Skeletal muscle cell (primary cell): ENCODE data around the gene ST3GAL6.

Experiments
- DNase-seq: peaks from one replicate; pipeline ENCODE4 v3.0.0-alpha.2; 2010; ENCODE audit warnings: low read depth
- H3K4me3 ChIP-seq: 2 replicates; pipeline ENCODE4 v1.5.1; 2011; ENCODE audit warnings: low read depth, mild to moderate bottlenecking, control low read depth, low read length, moderate library complexity

The ST3GAL6 gene

DNA sequence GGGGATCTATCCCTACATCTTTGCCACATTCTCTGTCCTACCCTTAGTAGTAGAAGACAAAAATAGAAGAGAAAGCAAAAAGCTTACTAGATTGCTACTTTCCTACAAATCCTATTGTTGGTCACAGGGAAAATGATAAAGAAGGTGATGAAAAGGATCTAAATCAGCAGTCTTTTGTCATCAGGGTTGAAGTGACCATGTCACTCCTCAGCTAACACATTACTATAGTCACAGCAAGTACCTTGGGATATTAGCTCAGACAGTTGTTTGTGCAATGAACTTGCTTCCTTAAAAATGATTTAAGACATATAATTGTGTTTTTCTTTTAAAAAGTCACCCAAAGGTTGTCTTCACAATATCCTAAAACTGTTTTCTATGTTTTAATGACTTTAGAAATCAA lies 6.3 kb downstream of the ST3GAL6 start:
- no peak overlapping the region for H3K4me3 ChIP-seq
- no peak for DNase-seq

- no peak overlapping the region for H3K4me3 ChIP-seq
- DNase-seq = no peak
These were observed 7.3 kb downstream of the ST3GAL6 start for GRCh38 chr3:98770261-98771039.

- no peak for DNase-seq
These were observed 8.9 kb downstream of the ST3GAL6 start for GRCh38 chr3:98772022-98772421.

DNA sequence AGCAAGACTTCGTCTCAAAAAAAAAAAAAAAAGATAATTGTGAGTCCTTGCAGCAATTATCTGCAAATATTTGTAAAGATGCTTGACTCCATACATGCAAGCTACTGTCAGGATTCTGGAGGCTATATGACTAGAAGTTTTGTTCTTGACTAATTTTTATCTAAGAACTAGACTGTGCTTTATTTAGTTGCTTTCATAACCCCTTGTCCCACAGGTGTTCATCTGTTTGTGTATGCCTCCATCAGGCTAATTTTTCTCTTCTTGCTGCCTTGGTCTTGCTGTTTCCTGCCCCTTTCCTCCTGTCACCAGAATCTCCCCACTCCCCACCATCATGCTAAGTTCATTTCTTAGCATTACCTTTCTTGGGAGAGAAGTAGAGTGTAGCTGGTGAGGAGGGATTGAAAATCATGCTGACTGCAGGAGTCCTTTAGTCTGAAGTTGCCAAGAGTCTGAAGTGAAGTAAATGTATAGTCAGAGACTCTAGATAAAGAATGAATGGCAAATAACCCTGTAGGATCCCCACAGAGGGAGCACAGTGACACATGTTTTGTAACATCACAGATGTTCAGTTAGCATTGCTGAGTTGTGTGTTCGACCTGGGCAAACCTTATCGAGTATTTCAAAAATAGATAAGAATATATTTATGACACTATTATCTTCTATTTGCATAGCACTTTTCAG lies 12.5 kb downstream of the ST3GAL6 start:
- DNase-seq = no peak
- H3K4me3 ChIP-seq = no peak overlapping the region

More at GRCh38 chr3:98772022-98772421, 8.9 kb downstream of the ST3GAL6 start:
- no peak overlapping the region for H3K4me3 ChIP-seq

DNA sequence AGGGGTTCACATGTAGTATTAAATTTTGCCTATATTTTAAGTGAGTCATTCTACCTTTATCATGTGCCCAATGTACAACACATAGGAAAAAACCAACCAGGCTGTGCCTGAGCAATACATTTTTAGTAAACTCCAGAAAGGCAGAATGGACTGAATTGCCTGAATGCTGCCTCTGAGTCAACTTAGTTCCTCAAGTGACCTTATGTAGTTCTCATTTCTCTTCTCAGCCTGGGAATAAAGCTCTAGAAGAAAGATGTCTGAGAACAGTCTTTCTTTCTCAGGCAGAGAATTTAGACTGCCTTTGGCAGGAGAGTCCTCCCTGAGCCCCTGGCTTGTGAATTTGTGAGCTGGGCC lies 13.0 kb downstream of the ST3GAL6 start:
- no peak for DNase-seq
- H3K4me3 ChIP-seq = no peak overlapping the region

- H3K4me3 ChIP-seq = no peak overlapping the region
- no peak for DNase-seq
These were observed 14.1 kb downstream of the ST3GAL6 start for GRCh38 chr3:98777286-98777685.

- no peak overlapping the region for H3K4me3 ChIP-seq
- DNase-seq = peak; percentile 69
These were observed 14.7 kb downstream of the ST3GAL6 start for GRCh38 chr3:98777801-98778220.

DNA sequence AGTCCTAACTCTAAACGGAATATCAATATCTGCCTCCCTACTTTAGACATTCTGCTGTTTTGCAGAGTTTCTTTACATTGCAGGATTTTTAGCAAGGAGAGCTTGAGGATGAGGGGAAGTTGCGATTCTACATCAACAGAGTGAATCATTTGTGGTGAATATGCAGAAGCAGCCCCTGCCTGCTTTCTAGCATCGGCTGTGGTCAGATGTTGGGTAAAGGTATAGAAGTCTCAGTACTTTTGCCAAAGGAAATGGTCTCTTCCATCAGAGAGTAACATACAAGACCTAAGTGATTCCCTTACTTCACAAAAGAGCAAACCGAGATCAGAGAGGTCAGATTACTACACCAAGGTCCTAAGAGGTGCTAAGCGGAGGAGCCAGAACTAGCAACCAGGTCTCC lies 15.2 kb downstream of the ST3GAL6 start:
- DNase-seq = peak; percentile 57
- no peak overlapping the region for H3K4me3 ChIP-seq

GRCh38 chr3:98778852-98779413 lies 15.8 kb downstream of the ST3GAL6 start:
- H3K4me3 ChIP-seq = no peak overlapping the region

DNA sequence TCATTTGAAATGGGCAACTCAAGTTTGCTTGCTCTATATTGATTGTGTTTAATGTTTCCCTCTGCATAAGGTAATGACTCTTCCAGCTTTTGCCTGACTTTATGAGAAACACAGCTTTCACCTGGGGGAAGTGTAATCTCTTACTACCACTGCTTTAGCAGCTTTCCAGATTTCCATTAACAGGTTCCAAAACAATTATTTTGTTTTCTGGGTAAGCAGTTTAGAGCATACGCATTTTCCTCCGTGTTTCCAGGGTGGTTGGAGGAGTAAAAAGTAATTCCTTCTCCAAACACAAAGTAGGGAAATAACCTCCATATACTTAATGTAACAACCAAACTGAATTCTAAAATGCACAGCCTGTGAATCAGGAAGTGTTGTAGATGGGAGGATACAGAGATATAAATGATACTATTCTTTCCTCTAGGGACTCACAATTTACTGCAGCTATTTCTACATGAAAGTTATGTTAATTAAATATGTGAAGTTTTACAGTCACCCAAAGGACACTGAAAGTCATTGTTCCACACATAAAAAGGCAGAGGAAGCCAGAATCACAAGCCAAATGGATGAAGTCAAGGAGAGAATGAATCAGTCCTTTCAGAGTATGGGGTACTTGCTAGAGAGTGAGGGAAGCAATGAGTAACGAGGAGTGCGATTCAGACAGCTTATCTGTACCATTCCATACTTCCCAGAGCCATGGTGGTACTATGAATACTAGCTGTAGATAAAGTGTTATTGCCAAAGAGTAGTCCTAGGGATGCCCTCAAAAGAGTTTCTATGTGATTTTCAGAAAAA lies 16.6 kb downstream of the ST3GAL6 start:
- H3K4me3 ChIP-seq = no peak overlapping the region
- no peak for DNase-seq

More at GRCh38 chr3:98778852-98779413, 15.8 kb downstream of the ST3GAL6 start:
- DNase-seq = peak; percentile 96

GRCh38 chr3:98780343-98780742 lies 17.2 kb downstream of the ST3GAL6 start:
- DNase-seq = no peak

DNA sequence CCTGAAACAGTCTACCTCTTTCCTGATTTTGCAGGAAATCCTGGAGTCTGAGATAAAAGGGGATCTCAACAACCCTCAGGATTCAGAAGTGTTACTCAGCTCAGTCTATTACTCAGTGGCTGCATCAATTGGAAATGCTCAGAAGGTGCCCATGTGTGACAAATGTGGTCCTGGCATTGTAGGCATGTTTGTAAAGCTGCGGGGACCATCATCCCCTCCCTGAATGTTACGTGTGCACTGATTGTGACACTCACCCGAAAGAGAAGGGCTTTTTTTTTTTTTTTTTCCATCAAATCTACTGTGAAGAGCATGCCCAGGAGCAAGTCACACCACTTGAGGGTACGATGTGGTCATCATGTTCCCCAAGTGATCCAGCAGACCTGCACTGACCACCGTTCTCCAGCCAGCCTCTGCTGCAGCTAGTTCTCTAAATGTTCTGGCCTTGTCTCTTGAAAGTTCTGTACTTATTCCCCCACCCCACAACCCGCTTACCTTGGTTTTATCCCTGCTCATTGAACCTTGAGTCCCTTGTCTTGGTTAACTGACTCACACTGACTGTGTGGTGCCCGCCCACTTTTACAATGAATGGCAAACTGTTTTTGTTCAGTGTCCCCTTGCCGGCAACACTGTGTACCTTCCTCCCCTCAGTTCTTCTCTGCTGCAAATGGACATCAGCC lies 19.8 kb downstream of the ST3GAL6 start:
- H3K4me3 ChIP-seq = no peak overlapping the region

More at GRCh38 chr3:98780343-98780742, 17.2 kb downstream of the ST3GAL6 start:
- no peak overlapping the region for H3K4me3 ChIP-seq

DNA sequence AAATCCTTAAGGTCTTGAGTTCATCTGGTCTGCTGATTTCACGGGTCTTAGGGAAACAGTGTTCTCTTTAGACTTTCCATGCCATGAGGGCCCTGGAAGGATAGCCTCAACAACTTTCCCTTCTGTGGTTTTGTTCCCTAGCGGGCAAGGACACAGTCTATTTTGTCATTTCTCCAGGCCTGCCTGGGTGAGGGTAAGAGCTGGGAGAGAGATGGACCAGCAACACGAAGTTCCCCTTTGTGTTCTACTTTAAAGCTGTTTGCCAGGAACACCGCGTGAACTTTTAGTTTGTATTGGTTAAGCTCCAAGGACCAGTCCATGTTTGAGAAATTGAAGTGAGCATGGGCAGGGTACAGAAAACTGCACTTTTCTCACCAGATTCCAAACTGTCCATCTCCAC lies 20.9 kb downstream of the ST3GAL6 start:
- no peak for DNase-seq
- no peak overlapping the region for H3K4me3 ChIP-seq

More for the DNA sequence above, 19.8 kb downstream of the ST3GAL6 start:
- no peak for DNase-seq

GRCh38 chr3:98784666-98785600 lies 21.8 kb downstream of the ST3GAL6 start:
- DNase-seq = peak; percentile 79
- no peak overlapping the region for H3K4me3 ChIP-seq

- H3K4me3 ChIP-seq = no peak overlapping the region
- DNase-seq = no peak
These were observed 23.3 kb downstream of the ST3GAL6 start for GRCh38 chr3:98786364-98787006.

- DNase-seq = no peak
- H3K4me3 ChIP-seq = no peak overlapping the region
These were observed 24.0 kb downstream of the ST3GAL6 start for GRCh38 chr3:98787181-98787580.

GRCh38 chr3:98788651-98789050 lies 25.5 kb downstream of the ST3GAL6 start:
- no peak overlapping the region for H3K4me3 ChIP-seq

More at GRCh38 chr3:98788651-98789050, 25.5 kb downstream of the ST3GAL6 start:
- no peak for DNase-seq
